PFSK-1 (cell line): Measurements from ENCODE around the gene HDC.

Source experiments
- POLR2AphosphoS5 ChIP-seq: IDR thresholded peaks from 2 replicates; pipeline ENCODE4 v1.6.1; 2012; ENCODE audit warnings: low read depth, mild to moderate bottlenecking, control low read depth, low read length, moderate library complexity
- REST ChIP-seq, 2 experiments: IDR thresholded peaks; 2 replicates each; pipeline versions ENCODE4 v1.6.1 to v1.8.0; 2011 to 2012; ENCODE audit warnings: low read depth in 2 of 2, low read length in 2 of 2, control low read depth in 1 of 2, inconsistent platforms in 1 of 2, mild to moderate bottlenecking in 1 of 2, moderate library complexity in 1 of 2; ENCODE audit not compliant: insufficient read depth in 1 of 2
- SIN3A ChIP-seq: IDR thresholded peaks from 2 replicates; pipeline ENCODE4 v1.6.1; 2012; ENCODE audit warnings: mild to moderate bottlenecking, low read length, moderate library complexity, borderline replicate concordance; ENCODE audit not compliant: insufficient read depth

GRCh38 chr15:50244153-50244552 is 21.4 kb downstream of the HDC start:
- TF ChIP-seq REST (IDR thresholded peaks at IDR 0.05; ENCODE audit: insufficient read depth in 1 of 2, low read depth in 2 of 2, low read length in 2 of 2) (no peak), POLR2AphosphoS5 (no peak), SIN3A (no peak)
